ENCODE results near the gene SFXN2.
"Not testable (repeated sequence)": the region's sequence is repeated elsewhere in the genome, so short reads cannot be mapped to it uniquely, and the experiment has no call there.

Gene SFXN2, protein sequence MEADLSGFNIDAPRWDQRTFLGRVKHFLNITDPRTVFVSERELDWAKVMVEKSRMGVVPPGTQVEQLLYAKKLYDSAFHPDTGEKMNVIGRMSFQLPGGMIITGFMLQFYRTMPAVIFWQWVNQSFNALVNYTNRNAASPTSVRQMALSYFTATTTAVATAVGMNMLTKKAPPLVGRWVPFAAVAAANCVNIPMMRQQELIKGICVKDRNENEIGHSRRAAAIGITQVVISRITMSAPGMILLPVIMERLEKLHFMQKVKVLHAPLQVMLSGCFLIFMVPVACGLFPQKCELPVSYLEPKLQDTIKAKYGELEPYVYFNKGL

DNA sequence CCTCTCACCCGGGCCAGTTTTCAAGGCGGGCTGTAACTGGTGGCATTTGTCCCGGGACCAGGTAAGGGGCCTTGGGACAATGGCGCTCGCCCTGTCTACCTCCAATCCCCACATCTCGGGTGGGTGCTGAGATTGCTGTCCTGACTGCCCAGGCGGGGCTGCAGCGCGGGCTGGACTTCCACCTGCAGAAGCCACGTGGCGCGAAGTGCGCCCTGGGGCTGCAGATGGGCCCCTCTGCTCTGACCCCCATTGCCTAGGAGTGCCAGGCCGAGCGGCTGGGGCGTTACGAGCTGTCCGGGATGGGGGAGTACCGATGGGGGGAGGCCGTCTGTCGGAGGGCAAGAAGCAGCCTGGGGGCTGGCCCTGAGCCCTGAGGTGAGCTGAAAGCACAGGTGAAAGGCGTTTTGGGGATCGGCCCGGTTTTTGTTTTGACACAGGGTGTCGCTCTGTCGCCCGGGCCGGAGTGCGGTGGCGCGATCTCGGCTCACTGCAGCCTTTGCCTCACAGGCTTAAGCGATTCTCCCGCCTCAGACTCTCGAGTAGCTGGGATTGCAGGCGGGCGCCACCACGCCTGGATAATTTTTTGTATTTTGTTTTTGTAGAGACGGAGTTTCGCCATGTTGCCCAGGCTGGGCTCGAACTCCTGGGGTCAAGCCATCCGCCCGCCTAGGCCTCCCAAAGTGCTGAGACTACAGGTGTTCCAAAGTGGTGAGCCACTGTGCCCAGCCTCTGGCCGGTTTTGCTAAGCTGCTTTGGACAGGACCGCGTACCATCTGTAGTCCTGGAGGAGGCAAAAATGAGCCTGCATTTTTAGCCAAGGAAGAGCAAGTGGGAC lies at the start of gene SFXN2:
TSS of gene SFXN2 (plus strand) at position 16 of the 835 bp plus-strand sequence. CDS start 12,001 bp downstream, outside the sequence.
- peak; percentile 47 for DNase-seq (ENCODE audit: extremely low spot score)
- TF ChIP-seq TARDBP (IDR thresholded peaks at IDR 0.05) (no peak), BHLHE40 (IDR thresholded peaks at IDR 0.05; ENCODE audit: borderline replicate concordance) (no peak), FOXM1 (IDR thresholded peaks at IDR 0.05; ENCODE audit: borderline replicate concordance) (no peak), CTBP1 (IDR thresholded peaks at IDR 0.05; ENCODE audit: borderline replicate concordance) (no peak), LEF1 (IDR thresholded peaks at IDR 0.05; ENCODE audit: borderline replicate concordance) (no peak), L3MBTL2 (conservative IDR thresholded peaks at IDR 0.05) (peak; percentile 89), SP1 (IDR thresholded peaks at IDR 0.05) (no peak)
- ChIA-PET POLR2A (interaction anchor here (0.8 to 2.8 kb wide), 12 partner anchors 10 to 262 kb away, joined by 3 to 20 read pairs (median 4); partner anchors contain the start of gene TRIM8), CTCF (interaction anchor here (0.5 to 1.9 kb wide), 4 partner anchors 9 to 386 kb away, joined by 3 to 6 read pairs (median 4); no protein-coding TSS in a partner anchor)

DNA sequence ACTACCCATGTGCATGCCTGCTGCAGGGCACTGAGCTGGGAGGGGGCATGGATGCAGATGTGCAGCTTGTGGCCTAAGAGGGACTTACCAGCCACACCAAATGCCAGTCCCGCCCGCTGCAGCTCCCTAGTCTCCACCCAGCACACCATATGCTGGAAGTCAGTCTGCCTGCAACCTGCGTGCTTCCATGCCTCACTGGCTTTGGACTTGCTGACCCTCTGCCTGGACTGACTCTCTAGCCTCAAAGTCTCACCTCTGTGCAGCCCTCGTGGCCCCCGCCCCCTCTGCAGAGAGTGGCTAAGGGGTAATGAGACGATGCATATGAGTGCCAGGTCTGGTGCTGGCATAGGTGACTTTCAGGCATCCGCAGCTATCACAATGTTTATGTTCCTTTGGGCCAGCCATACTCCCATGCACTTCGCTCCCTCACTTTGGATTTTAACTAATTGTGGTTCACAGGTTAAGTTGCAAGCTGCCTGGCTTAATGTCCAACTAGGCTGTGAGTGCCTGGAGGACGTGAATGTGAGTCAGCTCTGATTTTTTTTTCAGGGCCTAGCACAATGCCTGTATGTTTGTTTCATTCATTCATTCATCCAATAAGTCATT lies 48.4 kb upstream of the SFXN2 start:
- TF ChIP-seq TARDBP (IDR thresholded peaks at IDR 0.05) = no peak
- TF ChIP-seq ZNF384 (IDR thresholded peaks at IDR 0.05) = no peak
- TF ChIP-seq FOXK2 (IDR thresholded peaks at IDR 0.05) = no peak
- no peak for TF ChIP-seq ELF4 (IDR thresholded peaks at IDR 0.05)
- no peak for TF ChIP-seq CTBP1 (IDR thresholded peaks at IDR 0.05; ENCODE audit: borderline replicate concordance)
- TF ChIP-seq L3MBTL2 (conservative IDR thresholded peaks at IDR 0.05) = no peak
- no peak for TF ChIP-seq FOXM1 (IDR thresholded peaks at IDR 0.05; ENCODE audit: borderline replicate concordance)
- TF ChIP-seq BHLHE40 (IDR thresholded peaks at IDR 0.05; ENCODE audit: borderline replicate concordance) = no peak
- TF ChIP-seq SUZ12 (IDR thresholded peaks at IDR 0.05) = no peak
- no peak for TF ChIP-seq ARNT (IDR thresholded peaks at IDR 0.05)
- no peak for TF ChIP-seq NFRKB (IDR thresholded peaks at IDR 0.05)
- TF ChIP-seq FOXA1 (IDR thresholded peaks at IDR 0.05) = no peak
- POLR2A ChIA-PET = interaction anchor here (1.2 kb wide), 1 partner anchor 22 kb away, joined by 6 read pairs; the partner anchor contains the start of gene TRIM8
- CTCF ChIA-PET = interaction anchor here (1.0 kb wide), 1 partner anchor 16 kb away, joined by 3 read pairs; no protein-coding TSS in a partner anchor
- no peak for DNase-seq (ENCODE audit: extremely low spot score)

DNA sequence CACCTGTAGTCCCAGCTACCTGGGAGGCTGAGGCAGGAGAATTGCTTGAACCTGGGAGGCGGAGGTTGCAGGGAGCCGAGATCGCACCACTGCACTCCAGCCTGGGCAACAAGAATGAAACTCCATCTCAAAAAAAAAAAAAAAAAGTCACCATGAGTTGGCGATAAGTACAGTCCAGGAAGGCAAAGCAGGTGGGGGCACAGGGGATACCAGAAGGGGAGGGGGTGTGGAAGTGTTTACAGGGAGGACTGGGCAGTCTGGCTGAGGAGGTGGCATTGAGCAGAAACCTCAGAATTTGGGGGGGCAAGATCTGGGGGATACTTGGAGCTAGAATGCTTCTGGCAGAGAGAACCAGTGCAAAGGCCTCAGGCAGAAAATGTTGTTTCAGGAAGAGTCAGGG lies 47.0 kb upstream of the SFXN2 start:
- CTCF ChIA-PET; POLR2A ChIA-PET; DNase-seq (ENCODE audit: extremely low spot score): not testable (repeated sequence)

DNA sequence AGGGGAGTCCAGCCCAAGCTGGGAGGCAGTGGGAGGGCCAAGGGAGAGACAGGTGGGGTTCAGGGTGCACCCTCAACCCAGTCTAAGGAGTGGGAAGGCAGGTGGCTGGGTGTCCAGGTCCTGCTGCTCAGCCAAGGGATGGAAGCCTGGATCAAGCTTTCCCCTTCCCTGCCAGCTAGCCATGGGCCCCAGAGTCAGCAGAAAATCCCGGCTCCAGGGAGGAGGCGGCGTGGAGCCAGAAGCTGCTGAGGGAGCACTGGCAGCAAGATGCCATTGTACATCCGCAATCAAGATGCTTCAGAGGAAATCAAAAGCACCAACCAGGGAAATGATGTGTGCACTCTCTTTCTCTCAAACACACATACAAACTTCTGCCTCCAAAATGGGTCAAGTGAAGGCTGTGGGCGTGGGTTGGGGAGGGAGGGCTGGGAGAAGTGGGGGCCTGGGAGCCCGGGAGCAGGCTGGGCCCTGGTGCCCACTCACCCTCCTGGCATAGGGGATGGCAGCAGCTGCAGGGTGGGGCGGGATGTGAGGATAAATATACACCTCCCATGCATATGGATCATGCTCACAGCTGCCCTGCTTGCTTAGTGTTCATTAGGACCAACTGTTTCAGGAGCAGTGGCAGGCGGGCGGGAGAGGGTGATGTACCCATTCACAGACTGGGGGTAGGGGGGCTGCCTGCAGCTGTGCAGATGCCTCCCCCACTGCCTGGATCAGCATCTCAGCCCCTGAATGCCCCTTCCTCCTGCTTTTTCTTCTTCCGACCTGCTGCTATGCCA lies 45.9 kb upstream of the SFXN2 start:
- no peak for DNase-seq (ENCODE audit: extremely low spot score)
- ChIA-PET POLR2A (interaction anchor here (3.3 kb wide), 1 partner anchor 23 kb away, joined by 24 read pairs; the partner anchor contains the start of gene TRIM8), CTCF (interaction anchor here (1.8 kb wide), 1 partner anchor 22 kb away, joined by 4 read pairs; no protein-coding TSS in a partner anchor)
- TF ChIP-seq, protein P1, sequence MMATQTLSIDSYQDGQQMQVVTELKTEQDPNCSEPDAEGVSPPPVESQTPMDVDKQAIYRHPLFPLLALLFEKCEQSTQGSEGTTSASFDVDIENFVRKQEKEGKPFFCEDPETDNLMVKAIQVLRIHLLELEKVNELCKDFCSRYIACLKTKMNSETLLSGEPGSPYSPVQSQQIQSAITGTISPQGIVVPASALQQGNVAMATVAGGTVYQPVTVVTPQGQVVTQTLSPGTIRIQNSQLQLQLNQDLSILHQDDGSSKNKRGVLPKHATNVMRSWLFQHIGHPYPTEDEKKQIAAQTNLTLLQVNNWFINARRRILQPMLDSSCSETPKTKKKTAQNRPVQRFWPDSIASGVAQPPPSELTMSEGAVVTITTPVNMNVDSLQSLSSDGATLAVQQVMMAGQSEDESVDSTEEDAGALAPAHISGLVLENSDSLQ (IDR thresholded peaks at IDR 0.05) = no peak
- TF ChIP-seq BHLHE40 (IDR thresholded peaks at IDR 0.05; ENCODE audit: borderline replicate concordance) = no peak
- no peak for TF ChIP-seq NFRKB (IDR thresholded peaks at IDR 0.05)
- TF ChIP-seq L3MBTL2 (conservative IDR thresholded peaks at IDR 0.05) = no peak
- TF ChIP-seq FOXK2 (IDR thresholded peaks at IDR 0.05) = no peak
- no peak for TF ChIP-seq FOXM1 (IDR thresholded peaks at IDR 0.05; ENCODE audit: borderline replicate concordance)
- TF ChIP-seq ZNF384 (IDR thresholded peaks at IDR 0.05) = no peak
- no peak for TF ChIP-seq SP1 (IDR thresholded peaks at IDR 0.05)
- TF ChIP-seq CTBP1 (IDR thresholded peaks at IDR 0.05; ENCODE audit: borderline replicate concordance) = no peak

DNA sequence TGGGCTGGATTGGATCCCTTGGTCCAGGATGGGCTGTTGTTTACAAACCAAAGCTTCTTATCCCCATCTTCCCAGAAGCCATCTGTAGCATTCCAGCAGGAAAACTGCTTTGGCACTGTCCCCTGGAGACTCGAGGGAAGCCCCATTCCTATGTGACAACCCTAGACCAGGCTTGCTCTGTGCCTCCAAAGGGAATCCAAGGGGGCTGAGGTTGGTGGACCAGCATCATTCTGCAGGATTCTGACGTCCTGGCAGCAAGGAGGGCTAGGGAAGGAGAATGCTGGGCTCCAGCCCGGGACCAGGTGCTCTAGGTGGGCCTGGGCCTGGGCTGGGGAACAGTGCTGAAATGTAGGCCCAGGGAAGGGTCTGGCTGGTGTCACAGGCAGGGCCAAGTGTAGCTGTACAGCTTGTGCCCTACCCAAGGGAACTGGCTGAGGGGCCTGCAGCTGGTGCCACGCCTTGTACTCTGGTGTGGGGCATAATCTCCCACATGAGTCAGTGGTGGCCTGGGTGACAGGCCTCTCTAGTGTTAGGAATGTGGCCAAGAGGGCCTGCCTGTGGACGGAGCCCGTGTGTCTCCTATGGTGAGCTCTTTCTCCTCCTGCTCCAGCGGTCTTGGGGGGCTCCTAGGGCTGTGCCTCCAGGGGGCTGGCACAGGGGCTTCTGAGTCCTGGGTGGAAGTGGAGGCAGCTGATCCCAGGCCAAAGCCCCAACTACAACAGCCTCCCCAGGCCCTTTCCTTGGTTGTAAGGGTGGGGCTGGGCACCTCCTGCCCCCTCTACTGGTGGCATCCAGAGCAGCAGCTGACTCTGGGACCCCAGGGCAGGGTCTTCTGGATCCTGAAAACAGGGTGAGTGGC lies 45.0 kb upstream of the SFXN2 start:
- DNase-seq (ENCODE audit: extremely low spot score) = peak; percentile 65
- ChIA-PET POLR2A (interaction anchor here (1.3 to 3.3 kb wide), 2 partner anchors 24 to 27 kb away, joined by 4 to 24 read pairs; partner anchors contain the start of gene TRIM8), CTCF (interaction anchor here (0.6 to 2.9 kb wide), 14 partner anchors 8 to 390 kb away, joined by 3 to 14 read pairs (median 3); partner anchors contain the start of gene TRIM8)
- no peak for TF ChIP-seq TARDBP (IDR thresholded peaks at IDR 0.05)
- TF ChIP-seq SP1 (IDR thresholded peaks at IDR 0.05) = no peak
- no peak for TF ChIP-seq FOXM1 (IDR thresholded peaks at IDR 0.05; ENCODE audit: borderline replicate concordance)
- no peak for TF ChIP-seq L3MBTL2 (conservative IDR thresholded peaks at IDR 0.05)
- TF ChIP-seq BHLHE40 (IDR thresholded peaks at IDR 0.05; ENCODE audit: borderline replicate concordance) = no peak
- no peak for TF ChIP-seq ELF4 (IDR thresholded peaks at IDR 0.05)
- no peak for TF ChIP-seq NFRKB (IDR thresholded peaks at IDR 0.05)
- no peak for TF ChIP-seq ARNT (IDR thresholded peaks at IDR 0.05)
- TF ChIP-seq HDGF (IDR thresholded peaks at IDR 0.05; ENCODE audit: borderline replicate concordance) = no peak
- no peak for TF ChIP-seq CTBP1 (IDR thresholded peaks at IDR 0.05; ENCODE audit: borderline replicate concordance)
- TF ChIP-seq FOXA1 (IDR thresholded peaks at IDR 0.05) = no peak
- no peak for TF ChIP-seq ZNF384 (IDR thresholded peaks at IDR 0.05)
- no peak for TF ChIP-seq LEF1 (IDR thresholded peaks at IDR 0.05; ENCODE audit: borderline replicate concordance)
- TF ChIP-seq FOXK2 (IDR thresholded peaks at IDR 0.05) = no peak
- TF ChIP-seq SUZ12 (IDR thresholded peaks at IDR 0.05) = no peak
- TF ChIP-seq, protein P1 (IDR thresholded peaks at IDR 0.05) = no peak

All from HEK293T (cell line).